Ectodermal cell (in vitro differentiated cells): ENCODE results near the gene ZMIZ1.

Source experiments
- H3K27ac ChIP-seq: 2 replicates; pipeline ENCODE4 v1.7.0; 2013; ENCODE audit warnings: mild to moderate bottlenecking, low read depth, low read length; ENCODE audit not compliant: insufficient read depth, poor library complexity, severe bottlenecking
- H3K27me3 ChIP-seq: 2 replicates; pipeline ENCODE4 v1.7.0; 2013; ENCODE audit warnings: mild to moderate bottlenecking, low read length; ENCODE audit not compliant: insufficient read depth, control insufficient read depth, poor library complexity, severe bottlenecking
- H3K36me3 ChIP-seq: one replicate; pipeline ENCODE4 v1.7.0; 2013; ENCODE audit warnings: low read length; ENCODE audit not compliant: control insufficient read depth, insufficient read depth
- H3K4me1 ChIP-seq: one replicate; pipeline ENCODE4 v1.7.0; 2013; ENCODE audit warnings: low read length; ENCODE audit not compliant: control insufficient read depth, insufficient read depth
- H3K4me3 ChIP-seq: 2 replicates; pipeline ENCODE4 v1.7.0; 2013; ENCODE audit warnings: low read depth, low read length, control low read depth; ENCODE audit not compliant: insufficient read depth
- H3K9me3 ChIP-seq: 2 replicates; pipeline ENCODE4 v1.7.0; 2013; ENCODE audit warnings: mild to moderate bottlenecking, low read length, moderate library complexity; ENCODE audit not compliant: control insufficient read depth
- WGBS, 2 experiments: methylation state at CpG; one replicate each; pipeline ENCODE4 v1.1.7; 2013; ENCODE audit warnings: missing lambda C conversion rate in 2 of 2; 5-methylcytosine and 5-hydroxymethylcytosine counted together

Gene ZMIZ1

DNA sequence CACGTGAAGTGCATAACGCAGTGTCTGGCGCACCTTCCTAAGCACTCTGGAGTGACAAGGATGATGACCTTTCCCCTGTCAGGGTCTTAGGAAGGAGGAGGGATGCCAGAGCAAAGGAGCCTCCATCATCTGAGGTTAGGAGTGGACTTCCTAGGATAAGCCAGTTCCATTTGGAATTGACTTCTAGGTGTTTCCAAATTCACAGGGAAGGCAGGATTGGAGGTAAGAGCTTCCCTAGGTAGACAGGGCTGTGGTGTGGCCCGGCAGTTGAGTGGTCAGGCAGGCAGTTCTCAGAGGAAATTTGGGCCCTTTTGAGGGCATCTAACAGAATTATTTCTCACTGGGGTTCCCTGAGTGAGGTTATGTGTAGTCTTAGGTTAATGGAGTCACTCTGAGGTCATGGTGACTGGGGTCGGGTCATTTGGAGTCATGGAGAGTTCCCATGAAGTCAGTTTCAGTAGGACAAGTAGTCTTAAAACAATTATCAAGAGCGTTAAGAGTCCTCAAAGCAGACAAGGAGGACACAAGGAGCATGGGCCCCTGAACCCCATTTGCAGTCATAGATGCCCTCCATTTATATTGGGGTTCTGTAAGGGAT, 286.8 kb downstream of the ZMIZ1 start:
- Histone ChIP-seq H3K27ac (no peak overlapping the region), H3K36me3 (peaks cover 16% of the 10 kb centered on the region), H3K9me3 (no peaks in the 10 kb centered on the region), H3K4me3 (no peak overlapping the region), H3K4me1 (no peaks in the 10 kb centered on the region), H3K27me3 (no peaks in the 10 kb centered on the region)
- WGBS, 2 experiments, result 79 to 83% methylated on average over 6 of the region's 6 CpGs

GRCh38 chr10:79356104-79356503, 287.3 kb downstream of the ZMIZ1 start:
- WGBS, 2 experiments, result 91 to 95% methylated on average over 5 of the region's 5 CpGs
- H3K27me3 ChIP-seq, result no peaks in the 10 kb centered on the region
- no peak overlapping the region for H3K27ac ChIP-seq
- no peaks in the 10 kb centered on the region for H3K9me3 ChIP-seq
- no peaks in the 10 kb centered on the region for H3K4me1 ChIP-seq
- H3K36me3 ChIP-seq, result peaks cover 13% of the 10 kb centered on the region
- H3K4me3 ChIP-seq, result no peak overlapping the region

DNA sequence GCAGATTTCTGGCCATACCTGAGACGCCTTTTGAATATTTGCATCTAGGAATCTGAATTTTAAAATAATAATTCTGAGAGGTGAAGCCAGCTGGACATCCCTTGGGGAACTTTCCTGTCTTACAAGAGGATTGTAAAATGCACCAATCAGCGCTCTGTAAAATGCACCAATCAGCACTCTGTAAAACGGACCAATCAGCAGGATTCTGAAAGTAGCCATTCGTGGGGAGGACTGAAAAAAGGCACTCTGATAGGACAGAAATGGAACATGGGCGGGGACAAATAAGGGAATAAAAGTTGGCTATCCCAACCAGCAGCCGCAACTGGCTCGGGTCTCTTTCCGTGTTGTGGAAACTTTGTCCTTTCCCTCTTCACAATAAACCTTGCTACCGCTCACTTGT, 288.4 kb downstream of the ZMIZ1 start:
- 92 to 94% methylated on average over 9 of the region's 9 CpGs for WGBS, 2 experiments
- no peak overlapping the region for H3K4me3 ChIP-seq
- H3K9me3 ChIP-seq, result no peaks in the 10 kb centered on the region
- H3K27ac ChIP-seq, result no peak overlapping the region
- H3K36me3 ChIP-seq, result peaks cover 13% of the 10 kb centered on the region
- H3K4me1 ChIP-seq, result no peaks in the 10 kb centered on the region
- H3K27me3 ChIP-seq, result no peaks in the 10 kb centered on the region

DNA sequence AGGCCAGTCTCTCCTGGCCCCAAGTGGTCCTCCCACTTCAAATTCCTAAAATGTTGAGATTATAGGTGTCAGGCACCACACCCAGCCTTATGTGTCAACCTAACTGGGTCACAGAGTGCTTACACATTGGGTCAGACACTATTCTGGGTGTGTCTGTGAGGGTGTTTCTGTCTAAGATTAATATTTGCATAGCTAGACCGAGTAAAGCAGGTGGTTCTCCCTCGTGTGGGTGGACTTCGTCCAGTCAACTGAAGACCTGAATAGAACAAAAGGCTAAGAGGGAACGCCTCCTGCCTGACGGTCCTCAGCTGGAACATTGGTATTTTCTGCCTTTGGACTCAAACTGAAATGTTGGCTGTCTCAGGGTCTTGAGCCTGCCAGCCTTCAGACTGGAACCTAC, 290.0 kb downstream of the ZMIZ1 start:
- Histone ChIP-seq H3K9me3 (no peaks in the 10 kb centered on the region), H3K27ac (no peak overlapping the region), H3K27me3 (no peaks in the 10 kb centered on the region), H3K4me1 (no peaks in the 10 kb centered on the region), H3K36me3 (peaks cover 2% of the 10 kb centered on the region), H3K4me3 (no peak overlapping the region)
- 86 to 88% methylated on average over 5 of the region's 5 CpGs for WGBS, 2 experiments

- no peaks in the 10 kb centered on the region for H3K4me1 ChIP-seq
- H3K4me3 ChIP-seq, result no peak overlapping the region
- H3K36me3 ChIP-seq, result no peaks in the 10 kb centered on the region
- no peaks in the 10 kb centered on the region for H3K27me3 ChIP-seq
- H3K27ac ChIP-seq, result no peak overlapping the region
- H3K9me3 ChIP-seq, result no peaks in the 10 kb centered on the region
- WGBS, 2 experiments, result 90 to 94% methylated on average over 6 of the region's 6 CpGs
Measured at GRCh38 chr10:79359816-79360498, 291.2 kb downstream of the ZMIZ1 start.

GRCh38 chr10:79360499-79361342, 292.0 kb downstream of the ZMIZ1 start:
- Histone ChIP-seq H3K27ac (no peak overlapping the region), H3K36me3 (no peaks in the 10 kb centered on the region), H3K27me3 (no peaks in the 10 kb centered on the region), H3K9me3 (no peaks in the 10 kb centered on the region), H3K4me3 (no peak overlapping the region), H3K4me1 (no peaks in the 10 kb centered on the region)
- WGBS, 2 experiments, result 86 to 92% methylated on average over 5 of the region's 5 CpGs

GRCh38 chr10:79361726-79362397, 293.1 kb downstream of the ZMIZ1 start:
- Histone ChIP-seq H3K36me3 (no peaks in the 10 kb centered on the region), H3K27ac (no peak overlapping the region), H3K27me3 (no peaks in the 10 kb centered on the region), H3K4me3 (no peak overlapping the region), H3K4me1 (no peaks in the 10 kb centered on the region), H3K9me3 (no peaks in the 10 kb centered on the region)
- 83 to 95% methylated on average over 2 to 4 of the region's 4 CpGs for WGBS, 2 experiments
